H1 (cell line): Measurements from ENCODE around the gene CSH1.

ENCODE experiments used
- ATF2 ChIP-seq: IDR thresholded peaks from 2 replicates; pipeline ENCODE4 v1.6.1; 2012; ENCODE audit warnings: low read length, inconsistent platforms
- BACH1 ChIP-seq: IDR thresholded peaks from 2 replicates; pipeline ENCODE4 v1.6.1; 2012; ENCODE audit warnings: low read length, improper control_type of control experiment
- CTCF ChIP-seq, 3 experiments: IDR thresholded peaks; 1 replicate in 2 of 3; 2 replicates in 1 of 3; pipeline versions ENCODE4 v1.5.1 to v1.6.1; 2011; ENCODE audit warnings: low read length in 3 of 3, mild to moderate bottlenecking in 3 of 3, inconsistent platforms in 2 of 3, low read depth in 1 of 3, moderate library complexity in 1 of 3; ENCODE audit not compliant: insufficient read depth in 1 of 3; ENCODE audit errors: control extremely low read depth in 1 of 3
- EP300 ChIP-seq, 2 experiments: IDR thresholded peaks; 1 replicate in 1 of 2; 2 replicates in 1 of 2; pipeline ENCODE4 v1.6.1; 2011 to 2012; ENCODE audit warnings: low read depth in 2 of 2, low read length in 2 of 2, mild to moderate bottlenecking in 2 of 2, borderline replicate concordance in 1 of 2, inconsistent platforms in 1 of 2, moderate library complexity in 1 of 2
- GABPA ChIP-seq: IDR thresholded peaks from 2 replicates; pipeline ENCODE4 v1.6.1; 2011; ENCODE audit warnings: mild to moderate bottlenecking, low read length, moderate library complexity, borderline replicate concordance; ENCODE audit not compliant: insufficient read depth
- JUN ChIP-seq: IDR thresholded peaks from 2 replicates; pipeline ENCODE4 v1.6.1; 2011; ENCODE audit warnings: low read depth, mild to moderate bottlenecking, improper control_type of control experiment, low read length
- JUND ChIP-seq: IDR thresholded peaks from 2 replicates; pipeline ENCODE4 v1.6.1; 2011; ENCODE audit warnings: mild to moderate bottlenecking, improper control_type of control experiment, low read length
- POLR2A ChIP-seq, 2 experiments: IDR thresholded peaks; 1 replicate in 1 of 2; 2 replicates in 1 of 2; pipeline ENCODE4 v1.6.1; 2011; ENCODE audit warnings: low read depth in 2 of 2, low read length in 2 of 2, mild to moderate bottlenecking in 2 of 2; ENCODE audit errors: control extremely low read depth in 1 of 2
- RAD21 ChIP-seq, 2 experiments: IDR thresholded peaks in 1 of 2; conservative IDR thresholded peaks in 1 of 2; 2 replicates each; pipeline ENCODE4 v1.6.1; 2011; ENCODE audit warnings: low read depth in 2 of 2, low read length in 2 of 2, improper control_type of control experiment in 1 of 2, inconsistent platforms in 1 of 2, mild to moderate bottlenecking in 1 of 2, moderate library complexity in 1 of 2

- TF ChIP-seq GABPA (no peak), BACH1 (no peak), ATF2 (no peak), RAD21 (IDR thresholded peaks at IDR 0.05 in 1 of 2, conservative IDR thresholded peaks at IDR 0.05 in 1 of 2; ENCODE audit: low read depth in 2 of 2, low read length in 2 of 2) (no peak), CTCF (IDR thresholded peaks at IDR 0.05; ENCODE audit: control extremely low read depth in 1 of 3, insufficient read depth in 1 of 3, low read depth in 1 of 3, low read length in 3 of 3) (no peak), POLR2A (IDR thresholded peaks at IDR 0.05; ENCODE audit: control extremely low read depth in 1 of 2, low read depth in 2 of 2, low read length in 2 of 2) (no peak), JUN (no peak), JUND (no peak), EP300 (IDR thresholded peaks at IDR 0.05; ENCODE audit: borderline replicate concordance in 1 of 2, low read depth in 2 of 2, low read length in 2 of 2) (no peak)
Measured at GRCh38 chr17:63939401-63939800, 43.0 kb upstream of the CSH1 start.
